MCF 10A (cell line): Measurements from ENCODE around the gene RTN4IP1. TPM values are rescaled to one million over a fixed set of nuclear protein-coding genes. Genes with fewer than 3 reads are reported as not detected.

Experiments used
- BruUV-seq: library from RNA; stranded (reverse); fragments of 400-500 nt; replicated peaks from 2 replicates; lab custom pipeline; 2021; lab: Mats Ljungman, UMichigan
- CTCF ChIA-PET: fragments of 300-600 bp; sonication (Branson Sonifier 250); formaldehyde crosslinking; extraction: SDS; loops from one replicate; lab custom pipeline; 2021; ENCODE audit warnings: antibody characterized with exemption, inconsistent platforms; lab: Yijun Ruan, JAX
- POLR2A ChIA-PET: fragments of 300-600, 350-650 bp; sonication (Branson Sonifier 250); formaldehyde crosslinking; extraction: SDS; loops from one replicate; lab custom pipeline; 2020; ENCODE audit warnings: antibody characterized with exemption, inconsistent platforms; lab: Yijun Ruan, JAX
- DNase-seq: peaks from one replicate; pipeline ENCODE4 v3.0.0-alpha.2; 2018; ENCODE audit not compliant: unreplicated experiment
- H3K27ac Mint-ChIP-seq: one replicate; pipeline ENCODE4 v1.8.0; 2022; ENCODE audit warnings: mild to moderate bottlenecking, low read depth, mixed read lengths; ENCODE audit not compliant: unreplicated experiment
- H3K27me3 Mint-ChIP-seq: one replicate; pipeline ENCODE4 v1.8.0; 2022; ENCODE audit warnings: mixed read lengths; ENCODE audit not compliant: insufficient read depth, unreplicated experiment
- H3K36me3 Mint-ChIP-seq: one replicate; pipeline ENCODE4 v1.8.0; 2022; ENCODE audit warnings: mild to moderate bottlenecking, moderate library complexity, mixed read lengths; ENCODE audit not compliant: insufficient read depth, unreplicated experiment
- H3K4me1 Mint-ChIP-seq: one replicate; pipeline ENCODE4 v1.8.0; 2022; ENCODE audit warnings: mixed read lengths; ENCODE audit not compliant: insufficient read depth, unreplicated experiment
- H3K4me3 Mint-ChIP-seq: one replicate; pipeline ENCODE4 v1.8.0; 2022; ENCODE audit warnings: mild to moderate bottlenecking, moderate library complexity, mixed read lengths; ENCODE audit not compliant: unreplicated experiment
- H3K9me3 Mint-ChIP-seq: one replicate; pipeline ENCODE4 v1.8.0; 2022; ENCODE audit warnings: mixed read lengths; ENCODE audit not compliant: unreplicated experiment
- CTCF ChIP-seq: fragments of 200-600 bp; IDR thresholded peaks from one replicate; pipeline ENCODE4 v1.8.0; 2022; ENCODE audit warnings: antibody characterized with exemption, mild to moderate bottlenecking; ENCODE audit not compliant: unreplicated experiment
- intact Hi-C: fragments of 100-400 bp; cut with micrococcal nuclease; formaldehyde crosslinking; loops from 2 replicates; pipeline ENCODE4 v1.14.1; 2022
- total RNA-seq: library from RNA; stranded (reverse); gene quantifications from 2 replicates; pipeline ENCODE4 v1.2.3, GENCODE V29; 2022

Gene RTN4IP1
- total RNA-seq, 1 experiment from 2014 or later = 6.5 TPM

DNA sequence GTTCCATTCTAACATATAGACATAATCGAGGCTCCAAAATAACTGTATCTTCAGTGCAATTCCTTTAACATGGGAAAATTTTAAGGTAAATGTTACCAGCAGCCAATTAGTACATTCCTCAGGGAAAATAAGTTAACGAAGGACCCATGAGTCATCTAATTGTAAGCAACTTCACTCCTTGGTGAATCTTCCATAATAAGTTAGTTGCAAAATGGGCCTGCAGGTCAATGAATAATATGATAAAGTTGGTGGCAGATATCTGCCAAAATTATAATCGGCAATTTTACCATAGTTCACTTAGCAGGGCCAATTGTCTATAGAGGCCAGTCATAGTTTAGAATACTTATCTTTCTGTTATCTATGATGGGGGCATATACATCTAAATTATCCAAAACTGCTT is 42.4 kb upstream of the RTN4IP1 start:
- no peaks in the 10 kb centered on the region for H3K4me1 Mint-ChIP-seq
- no peak for TF ChIP-seq CTCF
- H3K27ac Mint-ChIP-seq = no peak overlapping the region
- POLR2A ChIA-PET = no interaction called here
- CTCF ChIA-PET = no interaction called here
- no TSS peak for BruUV-seq
- H3K4me3 Mint-ChIP-seq = no peak overlapping the region
- DNase-seq = no peak
- no peaks in the 10 kb centered on the region for H3K36me3 Mint-ChIP-seq
- no peaks in the 10 kb centered on the region for H3K9me3 Mint-ChIP-seq
- intact Hi-C loops = no loop called here
- no peaks in the 10 kb centered on the region for H3K27me3 Mint-ChIP-seq

DNA sequence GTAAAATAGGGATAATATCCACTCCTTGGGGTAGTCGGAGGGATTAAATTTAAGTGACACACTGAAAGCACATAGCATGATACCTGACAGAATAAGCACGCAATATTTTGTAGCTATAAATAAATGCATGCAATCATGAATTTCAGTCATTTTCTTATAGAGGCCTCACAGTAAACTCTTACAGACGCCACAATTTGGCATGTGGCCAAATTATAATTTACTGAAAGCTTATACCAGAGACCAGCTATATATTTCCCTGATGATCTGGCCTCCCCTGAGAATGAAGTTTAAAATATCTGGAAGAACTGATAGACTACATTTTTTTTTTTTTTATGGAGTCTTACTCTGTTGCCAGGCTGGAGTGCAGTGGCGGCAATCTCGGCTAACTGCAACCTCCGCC is 40.9 kb upstream of the RTN4IP1 start:
- Mint-ChIP-seq H3K4me3 (no peak overlapping the region), H3K9me3 (no peaks in the 10 kb centered on the region), H3K27ac (no peak overlapping the region), H3K36me3 (peaks cover 8% of the 10 kb centered on the region), H3K27me3 (no peaks in the 10 kb centered on the region), H3K4me1 (no peaks in the 10 kb centered on the region)
- ChIA-PET CTCF (interaction anchor here (0.5 to 0.6 kb wide), 2 partner anchors 123 to 226 kb away, joined by 3 to 5 read pairs; no protein-coding TSS in a partner anchor), POLR2A (interaction anchor here (0.6 to 1.2 kb wide), 5 partner anchors 11 to 129 kb away, joined by 3 to 6 read pairs (median 3); no protein-coding TSS in a partner anchor)
- no peak for TF ChIP-seq CTCF
- no peak for DNase-seq
- intact Hi-C loops = no loop called here
- no TSS peak for BruUV-seq

DNA sequence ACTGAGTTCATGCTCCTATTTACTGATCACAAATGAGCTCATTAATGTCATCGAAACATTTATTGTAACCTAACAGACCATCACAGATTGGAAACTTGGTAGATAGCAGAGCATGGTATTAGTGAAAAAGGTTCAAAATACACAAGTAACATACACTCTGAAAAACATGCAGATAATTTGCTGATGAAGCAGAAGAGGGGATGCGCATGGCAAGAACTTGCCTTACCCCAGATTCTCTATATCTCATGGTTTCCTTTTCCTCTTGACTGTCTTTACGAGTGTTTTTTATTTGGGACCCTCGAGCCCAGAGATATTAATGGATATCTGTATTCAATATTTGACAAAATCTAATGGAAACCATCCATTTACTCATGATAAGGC is 37.7 kb upstream of the RTN4IP1 start:
- Mint-ChIP-seq H3K27ac (no peak overlapping the region), H3K27me3 (no peaks in the 10 kb centered on the region), H3K36me3 (peaks cover 25% of the 10 kb centered on the region), H3K4me3 (no peak overlapping the region), H3K9me3 (no peaks in the 10 kb centered on the region), H3K4me1 (no peaks in the 10 kb centered on the region)
- no peak for DNase-seq
- CTCF ChIA-PET = no interaction called here
- TF ChIP-seq CTCF = no peak
- BruUV-seq = no TSS peak
- intact Hi-C loops = no loop called here
- POLR2A ChIA-PET = interaction anchor here (1.2 kb wide), 1 partner anchor 37 kb away, joined by 3 read pairs; no protein-coding TSS in a partner anchor

DNA sequence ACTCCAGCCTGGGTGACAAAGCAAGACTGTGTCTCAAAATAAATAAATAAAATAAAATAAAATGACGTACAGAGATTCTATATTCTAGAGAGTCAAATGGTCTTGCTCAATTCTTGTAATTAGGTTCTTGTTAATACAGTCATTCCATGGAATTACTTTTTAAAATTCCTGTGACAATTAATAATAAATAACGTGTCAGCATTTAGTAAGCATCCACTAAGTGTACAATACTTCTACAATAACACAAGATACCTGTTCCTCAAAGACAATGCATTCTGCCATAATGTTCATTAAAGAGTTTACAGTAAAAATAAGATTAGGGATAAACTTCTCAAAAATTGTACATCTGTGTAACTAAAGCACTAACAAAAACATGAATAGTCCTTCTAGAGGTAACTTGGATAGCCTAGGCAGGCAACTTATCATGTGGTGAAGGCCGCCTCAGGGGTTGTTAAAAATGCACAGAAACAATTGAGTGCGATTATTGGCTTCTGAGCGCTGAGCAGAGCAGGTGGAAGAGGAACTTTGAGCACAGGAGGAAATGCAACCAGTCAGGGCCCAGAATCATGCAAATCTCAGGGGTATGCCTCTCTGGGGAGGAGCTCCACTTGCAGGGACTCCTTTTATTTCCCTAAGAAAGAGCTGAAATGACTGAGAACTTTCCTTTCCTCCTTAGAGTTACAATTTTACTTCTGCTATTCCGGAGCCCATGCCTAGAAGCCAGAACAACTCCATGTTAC is 37.2 kb upstream of the RTN4IP1 start:
- BruUV-seq = no TSS peak
- intact Hi-C loops = no loop called here
- no peaks in the 10 kb centered on the region for H3K27me3 Mint-ChIP-seq
- no peak overlapping the region for H3K27ac Mint-ChIP-seq
- no peak for DNase-seq
- H3K9me3 Mint-ChIP-seq = no peaks in the 10 kb centered on the region
- TF ChIP-seq CTCF = no peak
- POLR2A ChIA-PET = interaction anchor here (1.2 kb wide), 1 partner anchor 36 kb away, joined by 3 read pairs; no protein-coding TSS in a partner anchor
- CTCF ChIA-PET = no interaction called here
- no peak overlapping the region for H3K4me3 Mint-ChIP-seq
- H3K36me3 Mint-ChIP-seq = peaks cover 30% of the 10 kb centered on the region
- no peaks in the 10 kb centered on the region for H3K4me1 Mint-ChIP-seq
